Measurements from ENCODE around the gene PI4KA.

PI4KA gene

DNA sequence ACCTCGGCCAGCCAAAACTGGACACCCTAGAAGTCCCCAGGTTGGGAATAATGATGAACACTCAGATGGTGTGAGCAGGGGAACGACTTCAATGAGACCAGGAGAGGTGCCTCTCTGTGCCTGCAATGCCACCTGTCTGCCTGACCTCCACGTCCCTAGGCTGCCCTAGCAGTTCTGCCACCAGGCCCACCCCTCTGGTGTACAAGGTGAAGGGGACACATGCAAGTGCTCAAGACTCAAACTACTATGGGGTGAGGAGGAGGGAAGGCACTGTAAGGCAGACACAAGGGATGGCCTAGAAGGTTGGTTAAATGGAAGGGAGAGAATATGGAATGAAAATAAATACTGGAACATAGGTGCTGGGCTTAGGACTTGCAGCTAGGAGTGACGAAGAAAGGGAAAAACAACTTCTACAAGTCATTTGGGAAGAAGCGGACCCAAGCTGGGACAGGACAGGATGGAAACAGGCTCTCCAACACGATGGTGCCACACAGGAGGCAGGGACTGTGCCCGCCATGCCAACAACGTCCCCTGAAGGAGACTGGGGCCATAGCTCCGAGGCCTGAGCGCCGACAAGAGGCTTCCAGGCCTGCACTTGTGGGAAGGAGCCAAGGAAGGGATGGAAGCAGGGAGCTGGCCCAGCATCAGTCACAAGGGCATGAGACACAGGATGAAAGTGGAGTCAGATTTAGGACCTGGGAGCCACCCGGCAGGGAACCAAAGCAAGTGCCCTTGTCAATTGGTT is 66.2 kb downstream of the PI4KA start:
- no peak for FAIRE-seq

- FAIRE-seq: no peak
These were observed 69.8 kb downstream of the PI4KA start for GRCh38 chr22:20788627-20789344.

GRCh38 chr22:20787746-20788626 is 70.6 kb downstream of the PI4KA start:
- no peak for FAIRE-seq

GRCh38 chr22:20787223-20787622 is 71.4 kb downstream of the PI4KA start:
- no peak for FAIRE-seq

DNA sequence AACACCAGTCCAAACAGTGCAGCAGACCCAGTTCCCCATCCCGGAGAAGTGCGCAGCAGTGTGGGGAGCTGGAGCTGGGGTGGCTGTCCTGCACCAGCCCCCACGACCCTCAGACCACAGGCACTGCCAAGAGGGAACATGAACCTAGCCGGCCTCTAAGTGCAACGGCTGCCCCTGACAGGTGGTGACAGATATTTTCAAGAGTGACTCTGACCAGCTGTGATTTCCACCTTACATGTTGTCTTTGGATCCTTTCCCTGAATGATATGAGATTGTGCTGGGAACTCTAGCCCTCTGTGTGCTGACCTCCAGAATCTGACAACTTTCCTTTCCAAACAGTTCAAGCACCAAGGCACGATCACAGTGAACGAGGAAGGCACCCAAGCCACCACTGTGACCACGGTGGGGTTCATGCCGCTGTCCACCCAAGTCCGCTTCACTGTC is 72.1 kb downstream of the PI4KA start:
- FAIRE-seq: no peak

DNA sequence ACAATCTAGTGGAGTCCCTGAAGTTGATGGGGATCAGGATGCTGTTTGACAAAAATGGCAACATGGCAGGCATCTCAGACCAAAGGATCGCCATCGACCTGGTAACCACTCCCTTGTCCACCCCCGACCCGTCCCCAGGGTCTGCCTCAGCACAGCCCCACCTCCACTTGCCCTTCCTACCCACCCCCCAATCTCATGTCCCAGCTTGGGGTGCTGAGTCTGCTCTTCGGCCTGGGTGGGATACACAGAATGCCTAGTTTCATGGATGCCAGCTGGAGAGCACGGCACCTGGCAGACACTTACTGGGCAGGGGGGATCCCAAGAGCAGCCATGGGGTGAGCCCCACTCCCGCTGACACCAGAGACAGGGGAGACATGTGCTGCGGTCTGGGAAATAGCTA is 72.6 kb downstream of the PI4KA start:
- no peak for FAIRE-seq

DNA sequence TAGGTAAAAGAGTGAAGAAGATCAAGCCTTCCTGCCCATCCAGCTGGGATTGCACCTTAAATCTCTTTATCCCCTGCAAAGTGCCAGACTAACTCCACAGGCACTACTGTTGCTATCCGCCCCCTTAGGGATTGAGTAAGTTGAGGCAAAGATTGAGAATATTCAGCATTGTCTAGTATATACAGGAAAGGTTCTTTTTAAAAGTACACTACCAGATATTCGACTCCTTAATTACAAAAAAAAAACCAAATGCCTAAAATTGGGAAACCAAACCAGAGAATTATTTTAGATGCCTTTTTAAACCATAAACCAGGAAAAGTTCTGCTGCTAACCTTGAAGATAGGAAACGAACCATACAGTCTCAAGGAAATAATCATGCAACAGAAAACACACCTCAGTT is 73.2 kb downstream of the PI4KA start:
- no peak for FAIRE-seq

- no peak for FAIRE-seq
These were observed 74.5 kb downstream of the PI4KA start for GRCh38 chr22:20783844-20784723.

- FAIRE-seq: no peak
These were observed 75.3 kb downstream of the PI4KA start for GRCh38 chr22:20783300-20783673.

- no peak for FAIRE-seq
These were observed 75.9 kb downstream of the PI4KA start for GRCh38 chr22:20782596-20783299.

- no peak for FAIRE-seq
These were observed 76.5 kb downstream of the PI4KA start for GRCh38 chr22:20782083-20782482.

- no peak for FAIRE-seq
These were observed 77.2 kb downstream of the PI4KA start for GRCh38 chr22:20781272-20781990.

- FAIRE-seq: no peak
These were observed 78.8 kb downstream of the PI4KA start for GRCh38 chr22:20779818-20780158.

DNA sequence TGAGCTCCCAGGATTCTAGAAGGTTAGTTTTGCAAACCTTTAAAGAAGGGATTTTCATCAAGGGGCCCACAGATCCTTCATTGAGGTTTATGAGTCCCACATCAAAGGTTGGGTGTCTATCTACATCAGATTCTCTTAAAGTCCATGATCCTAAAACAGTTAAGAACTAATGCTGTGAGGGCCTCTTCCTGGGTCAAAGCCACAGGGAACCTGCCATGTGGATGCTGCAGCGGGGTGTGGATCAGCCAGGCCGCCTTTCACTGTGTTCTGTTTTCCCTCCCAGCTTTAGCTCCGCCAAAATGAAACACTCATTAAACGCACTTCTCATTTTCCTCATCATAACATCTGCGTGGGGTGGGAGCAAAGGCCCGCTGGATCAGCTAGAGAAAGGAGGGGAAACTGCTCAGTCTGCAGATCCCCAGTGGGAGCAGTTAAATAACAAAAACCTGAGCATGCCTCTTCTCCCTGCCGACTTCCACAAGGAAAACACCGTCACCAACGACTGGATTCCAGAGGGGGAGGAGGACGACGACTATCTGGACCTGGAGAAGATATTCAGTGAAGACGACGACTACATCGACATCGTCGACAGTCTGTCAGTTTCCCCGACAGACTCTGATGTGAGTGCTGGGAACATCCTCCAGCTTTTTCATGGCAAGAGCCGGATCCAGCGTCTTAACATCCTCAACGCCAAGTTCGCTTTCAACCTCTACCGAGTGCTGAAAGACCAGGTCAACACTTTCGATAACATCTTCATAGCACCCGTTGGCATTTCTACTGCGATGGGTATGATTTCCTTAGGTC is 79.4 kb downstream of the PI4KA start:
- no peak for FAIRE-seq

DNA sequence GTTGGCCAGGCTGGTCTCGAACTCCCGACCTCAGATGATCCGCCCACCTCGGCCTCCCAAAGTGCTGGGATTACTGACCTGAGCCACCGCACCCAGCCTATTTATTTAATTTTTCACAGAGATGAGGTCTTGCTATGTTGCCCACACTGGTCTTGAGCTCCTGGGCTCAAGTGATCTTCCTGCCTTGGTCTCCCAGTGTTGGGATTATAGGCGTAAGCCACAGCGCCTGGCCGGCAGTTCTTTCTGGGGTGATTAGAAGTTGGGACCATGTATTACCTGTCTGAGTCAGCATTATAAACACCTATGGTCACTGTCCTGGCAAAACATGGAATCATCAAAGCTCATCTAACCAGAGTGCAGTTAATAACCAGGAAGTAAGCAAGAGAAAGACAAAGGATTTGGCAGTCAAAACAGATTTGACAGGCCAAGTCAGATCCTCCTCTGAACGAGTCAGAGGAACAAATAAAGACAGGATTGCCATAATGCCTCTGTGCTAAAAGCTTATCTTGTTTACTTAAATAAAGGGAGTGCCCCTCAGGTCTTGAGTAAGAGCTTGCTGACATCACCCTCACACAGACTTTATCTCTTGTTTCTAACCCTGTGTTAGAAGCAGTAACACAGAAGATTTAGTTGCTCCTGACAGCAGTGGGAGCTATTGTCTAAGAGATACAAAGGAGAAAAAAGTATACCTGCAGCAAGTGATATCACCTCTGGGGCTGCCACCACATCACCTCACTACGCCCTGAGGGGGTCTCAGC is 81.0 kb downstream of the PI4KA start:
- no peak for FAIRE-seq

DNA sequence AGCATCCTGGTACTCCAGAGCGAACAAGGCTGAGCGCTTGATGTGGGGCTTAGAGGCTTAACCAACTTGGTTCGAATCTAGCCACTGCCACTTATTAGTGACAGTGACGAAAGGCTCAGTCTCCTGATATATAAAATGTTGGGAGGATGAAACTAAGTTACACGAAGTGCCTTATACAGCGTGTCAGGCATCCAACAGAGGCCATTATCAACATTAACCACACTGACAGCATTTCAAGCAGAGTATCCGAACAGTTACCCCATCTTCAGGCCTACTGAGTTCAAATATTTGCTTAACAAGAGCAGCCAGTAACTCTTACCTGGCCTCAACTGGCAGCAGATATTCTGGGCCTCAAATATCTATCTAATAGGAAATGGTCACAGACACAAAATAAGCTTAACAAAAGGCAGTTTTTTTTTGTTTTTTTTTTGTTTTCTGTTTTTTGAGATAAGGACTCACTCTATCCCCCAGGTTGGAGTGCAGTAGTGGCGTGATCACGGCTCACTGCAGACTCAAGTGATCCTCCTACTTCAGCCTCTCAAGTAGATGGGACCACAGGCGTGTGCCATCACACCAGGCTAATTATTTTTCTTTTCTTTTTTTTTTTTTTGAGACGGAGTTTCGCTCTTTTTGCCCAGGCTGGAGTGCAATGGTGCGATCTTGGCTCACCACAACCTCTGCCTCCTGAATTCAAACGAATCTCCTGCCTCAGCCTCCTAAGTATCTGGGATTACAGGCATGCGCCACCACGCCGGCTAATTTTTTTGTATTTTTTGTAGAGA is 81.8 kb downstream of the PI4KA start:
- no peak for FAIRE-seq

- no peak for FAIRE-seq
These were observed 83.2 kb downstream of the PI4KA start for GRCh38 chr22:20775342-20775895.

GRCh38 chr22:20774882-20775281 is 83.7 kb downstream of the PI4KA start:
- no peak for FAIRE-seq
